ENCODE results near the gene BATF2. TPM values are rescaled to one million over a fixed set of nuclear protein-coding genes. Genes with fewer than 3 reads are reported as not detected.
"Not testable (repeated sequence)": the region's sequence is repeated elsewhere in the genome, so short reads cannot be mapped to it uniquely, and the experiment has no call there.

The BATF2 gene
- total RNA-seq, 4 donors from 2014 or later = 0.38 to 0.76 TPM; not detected in 2

DNA sequence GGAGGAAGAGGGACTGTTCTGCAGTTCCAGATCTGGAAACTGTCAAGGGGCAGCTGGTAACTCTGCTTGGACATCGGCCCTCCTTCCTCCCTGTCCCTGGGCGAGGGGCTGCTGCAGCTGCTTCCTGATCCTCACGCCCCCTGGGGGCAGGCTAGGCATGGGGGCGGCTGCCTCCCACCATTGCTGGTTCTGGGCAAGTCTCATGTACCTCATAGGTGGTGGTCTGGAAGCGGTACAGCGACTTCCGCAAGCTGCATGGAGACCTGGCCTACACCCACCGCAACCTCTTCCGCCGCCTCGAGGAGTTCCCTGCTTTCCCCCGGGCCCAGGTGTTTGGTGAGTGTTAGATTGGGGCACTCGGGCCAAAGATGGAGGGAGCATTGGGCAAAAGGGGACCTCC, 35.4 kb upstream of the BATF2 start:
- intact Hi-C loops (cut with DNase I) = no loop called here
- no peak for DNase-seq
- TF ChIP-seq CTCF (IDR thresholded peaks at IDR 0.05) (no peak), POLR2A (IDR thresholded peaks at IDR 0.05) (no peak)
- Histone ChIP-seq H3K4me3 (no peak overlapping the region), H3K36me3 (peaks cover 8 to 66% (median 36%) of the 10 kb centered on the region in 3 donors), H3K9me3 (no peaks in the 10 kb centered on the region), H3K27ac (no peak overlapping the region), H3K27me3 (no peaks in the 10 kb centered on the region), H3K4me1 (peaks cover 9 to 21% (median 13%) of the 10 kb centered on the region in 3 donors)
- WGBS, 2 donors = 64 to 100% methylated on average over 1 to 6 of the region's 13 CpGs

DNA sequence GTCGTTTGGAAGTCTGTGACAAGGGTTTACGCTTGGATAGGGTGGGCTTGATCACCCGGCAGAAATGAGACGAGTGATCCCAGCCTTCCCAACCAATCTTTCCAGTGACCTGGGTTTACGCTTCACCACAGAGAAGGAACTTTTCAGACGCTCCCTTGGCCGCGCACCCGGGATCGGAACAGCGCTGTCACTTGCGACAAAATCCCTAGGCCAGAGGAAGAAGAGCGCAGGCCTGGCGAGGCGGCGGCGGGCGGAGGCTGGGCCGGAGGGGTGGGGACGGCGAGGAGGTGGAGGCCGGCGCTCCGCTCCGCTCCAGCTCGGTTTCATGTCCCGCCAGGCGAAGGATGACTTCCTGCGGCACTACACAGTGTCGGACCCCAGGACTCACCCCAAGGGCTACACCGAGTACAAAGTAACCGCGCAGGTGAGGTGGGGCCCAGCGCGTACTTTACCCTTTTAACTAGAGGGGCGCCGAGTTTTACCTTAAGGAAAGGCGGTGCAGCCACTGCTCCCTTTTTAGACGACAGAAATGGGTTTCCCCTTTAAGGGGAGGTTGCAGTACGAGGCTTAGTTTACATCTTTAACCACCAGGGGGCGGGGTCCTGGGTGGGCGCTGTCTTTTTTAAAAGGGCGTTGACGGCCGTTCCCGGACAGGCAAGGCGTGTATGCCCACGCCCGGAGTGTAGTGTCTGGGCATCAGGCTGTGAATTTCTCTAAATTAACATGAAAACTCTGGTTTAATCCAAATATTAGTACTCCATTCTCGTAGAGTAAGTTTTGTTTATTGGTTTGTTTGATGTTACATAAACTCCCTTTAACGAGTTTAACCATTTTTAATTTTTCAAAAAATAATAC, 30.7 kb upstream of the BATF2 start, which contains the start of gene SNX15:
Gene SNX15, plus strand, starts transcription at position 227 of the 855 bp plus-strand sequence. Its CDS starts 99 bp downstream, at position 326.
- H3K4me1 ChIP-seq = peaks cover 12 to 28% (median 15%) of the 10 kb centered on the region in 3 donors
- 0 to 1% methylated on average over 16 to 34 of the region's 51 CpGs for WGBS, 2 donors
- peak within 1 kb of the TSS; percentile 91 to 98 (median 96) for H3K27ac ChIP-seq
- intact Hi-C loops (cut with DNase I) = no loop called here
- H3K4me3 ChIP-seq = peak within 1 kb of the TSS; percentile 50 to 82 (median 70)
- DNase-seq = peak; percentile 77
- peaks cover 0 to 19% (median 7%) of the 10 kb centered on the region in 3 donors for H3K36me3 ChIP-seq
- TF ChIP-seq POLR2A (IDR thresholded peaks at IDR 0.05) = peak in 3 of 4 donors; percentile 42 to 72 (median 52)
- TF ChIP-seq CTCF (IDR thresholded peaks at IDR 0.05) = peak; percentile 69 to 85 (median 80)
- H3K9me3 ChIP-seq = no peaks in the 10 kb centered on the region
- no peaks in the 10 kb centered on the region for H3K27me3 ChIP-seq

DNA sequence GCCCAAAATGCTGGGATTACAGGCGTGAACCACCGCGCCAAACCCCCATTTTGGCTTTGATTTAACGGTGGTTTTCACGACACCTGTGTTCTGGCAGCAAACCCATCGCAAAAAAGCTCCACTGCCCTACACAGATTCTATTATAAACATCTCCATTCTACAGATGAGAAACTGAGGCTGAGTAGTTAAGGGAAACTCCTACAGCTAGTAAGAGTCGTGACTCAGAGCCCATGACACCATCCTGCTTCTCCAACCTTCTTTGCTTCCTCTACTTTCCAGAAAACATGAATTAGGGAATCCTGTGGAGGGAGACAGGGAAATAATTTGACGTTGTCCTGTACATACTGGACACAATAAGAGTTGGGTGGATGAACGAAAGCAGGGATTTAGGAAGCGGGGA, 30.0 kb upstream of the BATF2 start:
- no peaks in the 10 kb centered on the region for H3K27me3 ChIP-seq
- H3K36me3 ChIP-seq = peaks cover 0 to 19% (median under 1%) of the 10 kb centered on the region in 3 donors
- H3K27ac ChIP-seq = peak overlapping the region; percentile 91 to 98 (median 96)
- intact Hi-C loops (cut with DNase I) = no loop called here
- no peaks in the 10 kb centered on the region for H3K9me3 ChIP-seq
- peak overlapping the region; percentile 50 to 82 (median 70) for H3K4me3 ChIP-seq
- peaks cover 12 to 28% (median 15%) of the 10 kb centered on the region in 3 donors for H3K4me1 ChIP-seq
- TF ChIP-seq CTCF (IDR thresholded peaks at IDR 0.05) (no peak), POLR2A (IDR thresholded peaks at IDR 0.05) (no peak)
- DNase-seq = no peak
- WGBS, 2 donors = 56 to 59% methylated on average over 9 to 10 of the region's 10 CpGs

DNA sequence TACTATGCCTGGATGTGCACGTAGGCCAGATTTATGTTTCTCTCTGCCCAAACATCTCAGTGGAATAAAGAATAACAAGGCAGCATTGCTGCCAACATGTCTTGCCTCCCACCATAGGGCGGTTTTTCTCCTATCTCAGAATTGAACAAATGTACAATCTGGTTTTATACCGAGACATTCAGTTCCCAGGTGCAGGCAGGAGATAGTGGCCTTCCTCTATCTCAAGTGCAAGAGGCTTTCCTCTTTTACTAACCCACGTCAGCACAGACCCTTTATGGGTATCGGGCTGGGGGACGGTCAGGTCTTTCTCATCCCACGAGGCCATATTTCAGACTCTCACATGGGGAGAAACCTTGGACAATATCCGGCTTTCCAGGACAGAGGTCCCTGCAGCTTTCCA, 26.7 kb upstream of the BATF2 start:
- H3K4me3 ChIP-seq; H3K27me3 ChIP-seq; H3K9me3 ChIP-seq; DNase-seq; intact Hi-C loops (cut with DNase I); H3K27ac ChIP-seq: not testable (repeated sequence)
- Histone ChIP-seq H3K36me3 (peaks cover 0 to 40% (median 6%) of the 10 kb centered on the region in 3 donors), H3K4me1 (peaks cover 8 to 16% (median 9%) of the 10 kb centered on the region in 3 donors)
- WGBS, 2 donors = 75 to 79% methylated on average over 5 to 7 of the region's 8 CpGs

DNA sequence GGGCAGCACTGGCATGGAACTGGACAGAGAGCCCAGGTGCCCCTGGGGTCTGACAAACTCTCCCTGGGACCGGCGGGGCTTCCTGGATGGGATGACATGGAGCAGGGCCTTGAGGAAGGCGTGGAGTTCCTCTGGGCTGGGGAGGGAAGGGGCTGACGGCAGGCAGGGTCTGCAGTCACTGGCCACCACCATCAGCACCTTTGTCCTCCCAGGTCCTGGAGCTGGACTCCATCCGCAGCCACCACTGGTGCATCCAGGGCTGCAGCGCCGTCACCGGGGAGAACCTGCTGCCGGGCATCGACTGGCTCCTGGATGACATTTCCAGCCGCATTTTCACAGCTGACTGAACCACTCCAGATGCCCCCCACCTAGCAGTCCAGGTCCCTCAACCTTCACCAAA, 24.7 kb upstream of the BATF2 start:
- intact Hi-C loops (cut with DNase I) = no loop called here
- peaks cover 0 to 51% (median 9%) of the 10 kb centered on the region in 3 donors for H3K36me3 ChIP-seq
- H3K27ac ChIP-seq = no peak overlapping the region
- H3K4me3 ChIP-seq = no peak overlapping the region
- peaks cover 0 to 5% (median 0%) of the 10 kb centered on the region in 3 donors for H3K4me1 ChIP-seq
- TF ChIP-seq POLR2A (IDR thresholded peaks at IDR 0.05) (no peak), CTCF (IDR thresholded peaks at IDR 0.05) (no peak)
- DNase-seq = no peak
- WGBS, 2 donors = 100% methylated on average over 3 of the region's 11 CpGs; no CpG with 5 or more reads in 1 of the 2 donors
- no peaks in the 10 kb centered on the region for H3K9me3 ChIP-seq
- H3K27me3 ChIP-seq = no peaks in the 10 kb centered on the region
